Karpas-422 (cell line): Measurements from ENCODE around the gene SLC23A3. TPM values are rescaled to one million over a fixed set of nuclear protein-coding genes. Genes with fewer than 3 reads are reported as not detected.

Source experiments
- DNase-seq: peaks from one replicate; pipeline ENCODE4 v3.0.0-alpha.2; 2015
- H2AFZ ChIP-seq: fragments of 200-600 bp; sonication (generic); 2 replicates; pipeline ENCODE4 v1.6.1; 2014; ENCODE audit warnings: antibody characterized with exemption, low read length, mixed read lengths
- H3K27ac ChIP-seq: fragments of 200-600 bp; sonication (generic); 2 replicates; pipeline ENCODE4 v1.5.1; 2014; ENCODE audit warnings: mild to moderate bottlenecking, low read length, moderate library complexity
- H3K27me3 ChIP-seq: fragments of 200-600 bp; sonication (generic); 2 replicates; pipeline ENCODE4 v1.6.1; 2014; ENCODE audit warnings: low read length, mixed read lengths
- H3K36me3 ChIP-seq: fragments of 200-600 bp; sonication (generic); 2 replicates; pipeline ENCODE4 v1.6.1; 2014; ENCODE audit warnings: low read length, mixed read lengths; ENCODE audit not compliant: insufficient read depth
- H3K4me1 ChIP-seq: fragments of 200-600 bp; sonication (generic); 2 replicates; pipeline ENCODE4 v1.6.1; 2014; ENCODE audit warnings: mild to moderate bottlenecking, low read length, mixed read lengths
- H3K4me2 ChIP-seq: fragments of 200-600 bp; sonication (generic); 2 replicates; pipeline ENCODE4 v1.6.1; 2014; ENCODE audit warnings: low read length, low read depth, mild to moderate bottlenecking; ENCODE audit not compliant: poor library complexity, severe bottlenecking
- H3K4me3 ChIP-seq: fragments of 200-600 bp; sonication (generic); 2 replicates; pipeline ENCODE4 v1.5.1; 2014; ENCODE audit warnings: mild to moderate bottlenecking, antibody characterized with exemption, low read length, mixed read lengths
- H3K79me2 ChIP-seq: fragments of 200-600 bp; sonication (generic); 2 replicates; pipeline ENCODE4 v1.6.1; 2014; ENCODE audit warnings: mild to moderate bottlenecking, low read length, mixed read lengths
- H3K9ac ChIP-seq: fragments of 200-600 bp; sonication (generic); 2 replicates; pipeline ENCODE4 v1.6.0; 2014; ENCODE audit warnings: low read length
- H3K9me2 ChIP-seq: fragments of 200-600 bp; sonication (generic), shearing (Covaris generic); replicated peaks from 2 replicates; pipeline ENCODE4 v1.6.0; 2014; ENCODE audit warnings: mild to moderate bottlenecking, low read length, moderate library complexity; ENCODE audit not compliant: insufficient read depth
- H3K9me3 ChIP-seq: fragments of 300-700, 200-600 bp; sonication (generic); 2 replicates; pipeline ENCODE4 v1.6.1; 2014; ENCODE audit warnings: low read length, mixed read lengths
- H4K20me1 ChIP-seq: fragments of 200-600 bp; sonication (generic); 2 replicates; pipeline ENCODE4 v1.6.1; 2014; ENCODE audit warnings: mild to moderate bottlenecking, antibody characterized with exemption, low read length, low read depth; ENCODE audit not compliant: insufficient read depth
- total RNA-seq: library from RNA; depleted of rRNA; stranded (reverse); fragments of >200 nt; shearing (Covaris generic); gene quantifications from 2 replicates; pipeline ENCODE4 v1.2.3, GENCODE V29; 2014; ENCODE audit warnings: low replicate concordance

The SLC23A3 gene
- total RNA-seq, 1 experiment from 2014 or later: 3.5 TPM

DNA sequence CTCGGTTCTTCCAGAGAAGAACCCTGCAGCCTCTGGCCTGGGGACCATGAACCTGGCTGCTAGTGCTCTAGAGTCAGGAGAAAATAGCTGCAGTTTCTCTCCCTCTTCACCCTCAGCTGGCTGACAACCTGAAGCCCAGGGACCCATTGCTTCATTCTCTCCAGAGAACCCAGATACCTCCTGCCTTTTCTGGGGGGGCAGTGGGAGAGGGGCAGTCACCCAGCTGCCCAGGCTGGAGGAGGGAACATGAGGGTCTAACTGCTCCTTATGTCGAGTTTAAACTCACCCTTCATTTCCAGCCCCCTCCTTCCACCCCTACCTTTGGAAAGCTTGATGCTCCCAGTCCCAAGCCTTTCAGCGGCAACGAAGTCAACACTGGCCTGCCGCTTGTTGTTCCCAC lies 29.1 kb upstream of the SLC23A3 start:
- DNase-seq: peak; percentile 27
- Histone ChIP-seq H3K9me3 (no peaks in the 10 kb centered on the region), H3K79me2 (no peaks in the 10 kb centered on the region), H3K27me3 (no peaks in the 10 kb centered on the region), H3K4me2 (no peak overlapping the region), H4K20me1 (no peaks in the 10 kb centered on the region), H3K36me3 (no peaks in the 10 kb centered on the region), H2AFZ (no peak overlapping the region), H3K4me3 (no peak overlapping the region), H3K27ac (no peak overlapping the region), H3K9ac (no peak overlapping the region), H3K9me2 (no peaks in the 10 kb centered on the region), H3K4me1 (no peaks in the 10 kb centered on the region)

DNA sequence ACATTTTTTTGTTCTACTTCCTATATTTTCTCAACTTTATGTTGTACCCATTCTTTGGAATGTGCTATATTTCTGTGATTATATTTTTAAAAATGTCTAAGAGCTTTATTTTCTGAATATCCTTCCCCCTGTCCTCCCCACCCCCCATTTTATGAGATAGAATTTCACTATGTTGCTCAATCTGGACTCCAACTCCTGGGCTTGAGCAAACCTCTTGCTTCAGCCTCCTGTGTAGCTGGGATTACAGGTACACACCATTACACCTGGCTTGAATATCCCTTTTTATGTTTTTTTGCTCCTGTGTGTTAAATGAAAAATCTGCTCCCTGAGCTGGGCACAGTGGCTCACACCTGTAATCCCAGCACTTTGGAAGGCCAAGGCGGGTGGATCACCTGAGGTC lies 27.6 kb upstream of the SLC23A3 start:
- H3K27me3 ChIP-seq: no peaks in the 10 kb centered on the region
- DNase-seq: peak; percentile 25
- H4K20me1 ChIP-seq: no peaks in the 10 kb centered on the region
- H3K4me2 ChIP-seq: no peak overlapping the region
- H3K9me3 ChIP-seq: no peaks in the 10 kb centered on the region
- no peak overlapping the region for H3K27ac ChIP-seq
- no peaks in the 10 kb centered on the region for H3K9me2 ChIP-seq
- no peaks in the 10 kb centered on the region for H3K79me2 ChIP-seq
- H3K4me1 ChIP-seq: no peaks in the 10 kb centered on the region
- no peaks in the 10 kb centered on the region for H3K36me3 ChIP-seq
- no peak overlapping the region for H2AFZ ChIP-seq
- no peak overlapping the region for H3K9ac ChIP-seq
- no peak overlapping the region for H3K4me3 ChIP-seq

DNA sequence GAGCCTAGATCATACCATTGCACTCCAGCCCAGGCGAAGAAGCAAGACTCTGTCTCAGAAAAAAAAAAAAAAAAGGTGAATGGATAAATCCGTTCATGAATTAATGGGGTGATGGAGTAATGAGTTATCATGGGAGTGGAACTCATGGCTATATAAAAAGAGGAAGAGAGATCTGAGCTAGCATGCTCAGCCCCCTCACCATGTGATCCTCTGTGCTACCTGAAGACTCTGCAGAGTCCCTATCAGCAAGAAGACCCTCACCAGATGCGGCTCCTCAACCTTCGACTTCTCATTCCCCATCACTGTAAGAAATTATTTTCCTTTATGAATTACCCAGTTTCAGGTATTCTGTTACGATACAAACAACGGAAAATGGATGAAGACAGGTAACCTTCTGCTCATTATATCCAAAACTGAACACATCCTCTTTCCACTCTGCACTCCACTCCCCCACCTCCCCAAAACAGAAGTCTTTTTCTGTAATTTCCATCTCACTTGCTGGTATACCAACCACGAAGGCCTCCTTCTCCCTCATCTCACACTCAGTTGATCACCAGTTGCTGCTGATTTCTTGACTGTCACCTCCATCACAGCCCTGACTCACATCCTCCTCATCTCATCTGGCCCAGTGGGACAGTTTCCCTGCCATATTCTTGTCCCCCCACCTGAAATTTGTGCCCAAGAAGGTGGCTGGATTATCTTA lies 17.1 kb upstream of the SLC23A3 start:
- no peaks in the 10 kb centered on the region for H3K9me2 ChIP-seq
- H4K20me1 ChIP-seq: no peaks in the 10 kb centered on the region; the same call in 1 of the 2 replicates
- H2AFZ ChIP-seq: 0 out of 2 replicates have a peak overlapping the region, but pooled peaks have one; percentile 41
- DNase-seq: peak; percentile 43
- H3K27ac ChIP-seq: no peak overlapping the region
- no peak overlapping the region for H3K9ac ChIP-seq
- peaks cover 13% of the 10 kb centered on the region for H3K36me3 ChIP-seq
- H3K9me3 ChIP-seq: no peaks in the 10 kb centered on the region
- no peaks in the 10 kb centered on the region for H3K27me3 ChIP-seq
- H3K4me3 ChIP-seq: no peak overlapping the region
- H3K79me2 ChIP-seq: no peaks in the 10 kb centered on the region
- H3K4me2 ChIP-seq: no peak overlapping the region
- H3K4me1 ChIP-seq: peaks cover 3% of the 10 kb centered on the region

DNA sequence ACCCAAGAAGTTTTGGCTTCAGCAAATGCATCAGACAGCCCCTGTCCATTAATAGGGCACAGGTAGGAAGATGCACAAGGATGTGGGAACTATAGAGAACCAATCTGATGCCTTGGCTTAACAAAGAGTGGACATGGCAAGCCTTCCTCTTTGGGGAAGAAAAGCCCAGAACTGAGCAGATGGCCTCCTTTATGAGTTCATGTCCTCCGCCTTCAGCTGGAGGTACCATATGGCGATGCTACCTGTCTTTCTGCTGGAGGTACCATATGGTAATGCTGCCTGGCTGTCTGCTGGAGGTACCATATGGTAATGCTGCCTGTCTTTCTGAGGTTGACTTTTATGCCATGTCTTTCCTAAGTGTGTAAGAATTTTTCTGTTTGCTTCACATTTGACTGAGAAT lies 14.3 kb upstream of the SLC23A3 start:
- peaks cover 9% of the 10 kb centered on the region for H3K4me1 ChIP-seq
- H3K9ac ChIP-seq: no peak overlapping the region
- peak; percentile 14 for DNase-seq
- H4K20me1 ChIP-seq: no peaks in the 10 kb centered on the region; the same call in 1 of the 2 replicates
- no peak overlapping the region for H2AFZ ChIP-seq
- H3K27me3 ChIP-seq: no peaks in the 10 kb centered on the region
- H3K4me3 ChIP-seq: no peak overlapping the region
- no peaks in the 10 kb centered on the region for H3K9me3 ChIP-seq
- no peaks in the 10 kb centered on the region for H3K9me2 ChIP-seq
- no peak overlapping the region for H3K27ac ChIP-seq
- H3K4me2 ChIP-seq: no peak overlapping the region
- peaks cover 11% of the 10 kb centered on the region for H3K79me2 ChIP-seq
- peaks cover 30% of the 10 kb centered on the region for H3K36me3 ChIP-seq

DNA sequence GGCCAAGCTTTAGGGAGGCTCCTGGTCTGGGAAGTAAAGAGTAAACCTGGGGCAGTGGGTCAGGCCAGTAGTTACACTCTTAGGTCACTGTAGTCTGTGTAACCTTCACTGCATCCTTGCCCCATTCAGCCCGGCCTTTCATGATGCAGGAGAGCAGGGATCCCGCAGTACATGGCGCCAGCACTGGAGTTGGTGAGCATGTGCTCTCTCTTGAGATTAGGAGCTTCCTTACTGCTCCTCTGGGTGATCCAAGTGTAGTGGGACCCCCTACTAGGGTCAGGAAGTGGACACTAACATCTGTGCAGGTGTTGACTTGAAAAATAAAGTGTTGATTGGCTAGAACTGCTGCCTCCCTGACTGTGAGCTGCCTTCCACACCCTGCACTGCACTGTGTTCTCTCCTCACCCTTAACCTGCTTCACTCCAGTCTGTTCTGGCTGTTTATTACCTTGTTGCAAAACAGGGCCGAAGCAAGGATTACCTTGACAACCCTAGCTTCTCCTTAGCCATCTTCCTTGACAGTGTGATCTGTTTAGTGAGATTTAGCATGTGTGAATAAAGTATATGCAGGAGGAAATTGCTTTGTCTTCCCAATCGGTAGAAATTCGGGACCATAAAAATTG lies 13.4 kb upstream of the SLC23A3 start:
- H3K9me3 ChIP-seq: no peaks in the 10 kb centered on the region
- no peak overlapping the region for H3K9ac ChIP-seq
- peaks cover 30% of the 10 kb centered on the region for H3K36me3 ChIP-seq
- H3K79me2 ChIP-seq: peaks cover 17% of the 10 kb centered on the region
- H4K20me1 ChIP-seq: no peaks in the 10 kb centered on the region; the same call in 1 of the 2 replicates
- H3K27me3 ChIP-seq: no peaks in the 10 kb centered on the region
- H2AFZ ChIP-seq: no peak overlapping the region
- no peak overlapping the region for H3K27ac ChIP-seq
- H3K4me3 ChIP-seq: no peak overlapping the region
- H3K9me2 ChIP-seq: no peaks in the 10 kb centered on the region
- H3K4me1 ChIP-seq: peaks cover 12% of the 10 kb centered on the region
- H3K4me2 ChIP-seq: no peak overlapping the region
- DNase-seq: peak; percentile 21

DNA sequence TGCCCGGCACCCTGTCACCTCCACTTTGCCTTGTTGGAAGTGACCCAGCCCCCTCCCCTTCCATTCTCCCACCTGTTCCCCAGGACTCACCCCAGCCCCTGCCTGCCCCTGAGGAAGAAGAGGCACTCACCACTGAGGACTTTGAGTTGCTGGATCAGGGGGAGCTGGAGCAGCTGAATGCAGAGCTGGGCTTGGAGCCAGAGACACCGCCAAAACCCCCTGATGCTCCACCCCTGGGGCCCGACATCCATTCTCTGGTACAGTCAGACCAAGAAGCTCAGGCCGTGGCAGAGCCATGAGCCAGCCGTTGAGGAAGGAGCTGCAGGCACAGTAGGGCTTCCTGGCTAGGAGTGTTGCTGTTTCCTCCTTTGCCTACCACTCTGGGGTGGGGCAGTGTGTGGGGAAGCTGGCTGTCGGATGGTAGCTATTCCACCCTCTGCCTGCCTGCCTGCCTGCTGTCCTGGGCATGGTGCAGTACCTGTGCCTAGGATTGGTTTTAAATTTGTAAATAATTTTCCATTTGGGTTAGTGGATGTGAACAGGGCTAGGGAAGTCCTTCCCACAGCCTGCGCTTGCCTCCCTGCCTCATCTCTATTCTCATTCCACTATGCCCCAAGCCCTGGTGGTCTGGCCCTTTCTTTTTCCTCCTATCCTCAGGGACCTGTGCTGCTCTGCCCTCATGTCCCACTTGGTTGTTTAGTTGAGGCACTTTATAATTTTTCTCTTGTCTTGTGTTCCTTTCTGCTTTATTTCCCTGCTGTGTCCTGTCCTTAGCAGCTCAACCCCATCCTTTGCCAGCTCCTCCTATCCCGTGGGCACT lies 12.7 kb upstream of the SLC23A3 start:
- Histone ChIP-seq H3K36me3 (peaks cover 30% of the 10 kb centered on the region), H3K79me2 (peaks cover 17% of the 10 kb centered on the region), H3K4me1 (peaks cover 13% of the 10 kb centered on the region), H3K27ac (no peak overlapping the region), H2AFZ (no peak overlapping the region), H3K27me3 (no peaks in the 10 kb centered on the region), H3K4me2 (no peak overlapping the region), H3K9me3 (no peaks in the 10 kb centered on the region), H4K20me1 (no peaks in the 10 kb centered on the region; the same call in 1 of the 2 replicates), H3K9ac (no peak overlapping the region), H3K4me3 (no peak overlapping the region), H3K9me2 (no peaks in the 10 kb centered on the region)
- DNase-seq: peak; percentile 7

DNA sequence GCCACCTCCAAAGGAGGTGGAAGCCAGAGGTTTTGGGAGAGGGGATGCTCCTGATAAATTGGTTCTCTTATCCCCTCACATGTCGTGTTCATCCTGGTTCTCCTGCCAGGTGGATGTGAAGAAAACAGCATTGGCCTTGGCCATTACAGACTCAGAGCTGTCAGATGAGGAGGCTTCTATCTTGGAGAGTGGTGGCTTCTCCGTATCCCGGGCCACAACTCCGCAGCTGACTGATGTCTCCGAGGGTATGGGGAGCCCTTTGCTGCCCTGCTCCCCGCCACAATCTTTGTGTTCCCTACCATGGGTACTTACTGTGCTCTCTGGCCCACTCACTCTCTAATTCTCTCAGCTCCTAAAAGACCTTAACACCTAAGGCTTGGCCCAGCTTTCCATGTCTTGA lies 11.7 kb upstream of the SLC23A3 start:
- no peak for DNase-seq
- H3K4me1 ChIP-seq: peaks cover 18% of the 10 kb centered on the region

DNA sequence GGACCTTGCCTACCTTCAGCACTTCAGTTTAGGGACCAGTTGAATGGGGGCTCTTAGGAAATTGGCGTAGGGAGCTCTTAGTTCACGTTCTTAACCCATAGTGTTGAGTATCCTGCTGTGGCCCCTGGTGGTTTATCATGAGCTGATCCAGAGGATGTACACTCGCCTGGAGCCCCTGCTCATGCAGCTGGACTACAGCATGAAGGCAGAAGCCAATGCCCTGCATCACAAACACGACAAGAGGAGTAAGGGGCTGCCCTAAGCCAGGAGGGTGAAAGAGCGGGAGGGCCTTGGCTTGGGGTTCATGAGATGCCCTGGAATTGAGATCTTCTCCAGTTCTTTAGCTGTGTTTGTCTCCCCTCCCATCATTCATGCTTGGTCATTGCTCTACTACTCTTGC lies 11.1 kb upstream of the SLC23A3 start:
- Histone ChIP-seq H3K9ac (no peak overlapping the region), H3K9me2 (no peaks in the 10 kb centered on the region), H3K4me3 (no peak overlapping the region), H3K79me2 (peaks cover 24% of the 10 kb centered on the region), H3K4me2 (no peak overlapping the region), H2AFZ (no peak overlapping the region), H4K20me1 (no peaks in the 10 kb centered on the region; the same call in 1 of the 2 replicates), H3K4me1 (peaks cover 16% of the 10 kb centered on the region), H3K27ac (no peak overlapping the region), H3K9me3 (no peaks in the 10 kb centered on the region), H3K27me3 (no peaks in the 10 kb centered on the region), H3K36me3 (peaks cover 30% of the 10 kb centered on the region)
- no peak for DNase-seq

More for the DNA sequence above, 11.7 kb upstream of the SLC23A3 start:
- no peak overlapping the region for H3K4me3 ChIP-seq
- peaks cover 18% of the 10 kb centered on the region for H3K79me2 ChIP-seq
- H4K20me1 ChIP-seq: no peaks in the 10 kb centered on the region; the same call in 1 of the 2 replicates
- no peaks in the 10 kb centered on the region for H3K9me2 ChIP-seq
- no peaks in the 10 kb centered on the region for H3K27me3 ChIP-seq
- H3K9me3 ChIP-seq: no peaks in the 10 kb centered on the region
- H3K36me3 ChIP-seq: peaks cover 30% of the 10 kb centered on the region
- H3K4me2 ChIP-seq: no peak overlapping the region
- no peak overlapping the region for H2AFZ ChIP-seq
- no peak overlapping the region for H3K27ac ChIP-seq
- H3K9ac ChIP-seq: no peak overlapping the region
